GM12874 (cell line): ENCODE data around the gene GFI1B.

Experiments
- CTCF ChIP-seq: IDR thresholded peaks from 2 replicates; pipeline ENCODE4 v1.5.1; 2011; ENCODE audit warnings: low read depth, mild to moderate bottlenecking, control low read depth, low read length, moderate library complexity; ENCODE audit not compliant: insufficient read depth

The GFI1B gene

GRCh38 chr9:133003071-133003461 is 24.6 kb downstream of the GFI1B start:
- no peak for TF ChIP-seq CTCF

DNA sequence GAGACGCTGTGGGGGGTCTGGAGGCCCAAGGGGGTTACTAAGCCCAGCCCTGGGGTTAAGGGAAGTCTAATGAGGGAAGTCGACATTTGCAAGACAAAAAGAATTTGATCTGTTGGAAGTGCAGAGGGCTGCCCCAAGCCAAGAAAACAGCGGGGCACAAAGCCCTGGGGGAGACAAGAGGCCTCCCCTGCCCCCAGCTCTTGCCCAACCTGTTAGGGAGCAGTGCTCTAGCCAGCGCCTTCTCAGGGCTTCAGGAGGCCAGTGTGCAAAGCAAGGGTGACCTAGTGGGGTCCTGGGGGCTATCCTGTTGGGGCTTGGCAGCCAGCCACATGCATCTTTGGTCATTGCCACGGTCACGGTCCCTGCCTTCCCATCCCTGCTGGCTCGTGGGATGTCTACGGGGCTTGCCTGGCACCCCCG is 25.2 kb downstream of the GFI1B start:
- TF ChIP-seq CTCF, result no peak

- TF ChIP-seq CTCF, result no peak
Observed at GRCh38 chr9:133004091-133004998, 25.9 kb downstream of the GFI1B start.

DNA sequence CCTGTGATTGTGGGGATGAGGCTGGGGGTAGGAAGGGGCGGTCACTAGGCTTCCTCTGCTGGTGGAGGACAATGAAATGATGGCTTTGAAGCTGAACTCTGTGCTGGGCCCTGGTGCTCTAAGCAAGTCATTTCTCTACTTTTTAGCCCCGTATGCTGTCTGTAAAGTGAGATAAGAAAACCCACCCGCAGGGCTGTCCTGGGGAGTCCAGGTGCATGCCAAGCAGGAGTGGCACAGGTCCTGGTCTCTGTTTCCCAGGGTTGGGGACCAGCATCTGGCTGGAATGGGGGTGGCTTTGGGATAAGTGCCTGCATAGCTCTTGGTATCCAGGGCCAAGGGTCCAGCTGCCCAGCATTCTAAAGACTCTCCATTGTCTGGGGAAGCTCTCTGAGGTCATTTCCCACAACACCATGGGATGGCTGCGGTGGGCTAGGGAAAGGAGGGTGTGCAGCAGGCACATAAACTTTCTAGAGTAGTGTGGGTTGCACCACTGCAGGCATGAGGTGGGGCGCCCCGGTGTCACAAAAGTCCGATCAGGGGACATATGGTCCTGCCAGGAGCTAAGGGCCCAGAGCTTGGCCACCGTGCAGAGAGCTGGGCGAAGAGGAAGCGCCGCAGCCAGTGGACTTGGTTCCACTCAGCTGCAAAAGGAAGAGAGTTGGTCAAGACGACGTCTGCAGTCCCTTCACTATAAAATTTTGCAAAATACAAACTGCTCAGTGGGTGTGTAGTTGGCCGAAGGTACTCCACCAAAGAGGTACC is 26.7 kb downstream of the GFI1B start:
- no peak for TF ChIP-seq CTCF

DNA sequence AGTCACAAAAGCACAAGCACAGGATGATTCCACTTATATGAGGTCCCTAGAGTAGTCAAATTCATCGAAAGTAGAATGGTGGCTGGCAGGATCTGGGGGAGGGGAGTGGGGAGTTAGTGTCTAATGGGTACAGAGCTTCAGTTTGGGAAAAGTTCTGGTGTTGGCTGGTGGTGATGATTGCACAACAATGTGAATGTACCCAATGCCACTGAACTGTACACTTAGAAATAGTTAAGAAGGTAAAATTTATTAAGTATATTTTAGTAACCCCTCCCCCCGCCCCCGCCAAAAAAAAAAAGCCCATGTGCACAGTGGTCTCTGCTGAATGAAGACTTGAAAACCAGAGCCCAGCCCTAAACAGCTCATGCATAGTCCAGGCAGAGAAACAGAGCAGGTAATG is 27.5 kb downstream of the GFI1B start:
- no peak for TF ChIP-seq CTCF

DNA sequence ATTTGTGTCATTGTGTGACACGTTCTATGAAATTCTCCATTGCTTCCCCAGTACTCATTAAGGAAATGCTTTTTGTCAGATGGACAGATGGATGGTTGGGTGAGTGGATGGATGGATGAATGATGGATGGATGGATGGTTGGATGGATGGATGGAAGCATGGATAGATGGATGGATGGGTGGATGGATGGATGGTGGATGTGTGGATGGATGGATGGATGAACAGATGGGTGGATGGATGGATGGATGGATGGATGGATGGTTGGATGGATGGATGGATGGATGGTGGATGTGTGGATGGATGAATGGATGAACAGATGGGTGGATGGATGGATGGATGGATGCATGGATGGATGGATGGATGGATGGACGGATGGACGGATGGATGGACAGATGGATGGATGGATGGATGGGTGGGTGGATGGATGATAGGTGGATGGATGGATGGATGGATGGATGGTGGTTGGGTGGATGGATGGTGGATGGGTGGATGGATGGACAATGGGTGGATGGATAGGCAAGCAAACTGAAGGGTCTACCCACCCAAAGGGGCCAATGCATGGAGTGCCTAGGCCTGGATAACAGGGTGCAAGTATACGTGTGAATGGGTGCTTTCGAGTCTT is 28.3 kb downstream of the GFI1B start:
- no peak for TF ChIP-seq CTCF

GRCh38 chr9:133008406-133008805 is 29.9 kb downstream of the GFI1B start:
- TF ChIP-seq CTCF, result no peak
